Measurements from ENCODE around the gene SH2D4B.

GRCh38 chr10:80532571-80532970 is 5.1 kb upstream of the SH2D4B start:
- no peak for TF ChIP-seq CTCF (conservative IDR thresholded peaks at IDR 0.05; ENCODE audit: low read depth, low read length)
- TF ChIP-seq EZH2 (IDR thresholded peaks at IDR 0.05; ENCODE audit: low read length, unreplicated experiment), result no peak
- no peak for TF ChIP-seq EZH2phosphoT487 (IDR thresholded peaks at IDR 0.05; ENCODE audit: borderline replicate concordance, low read length)

Measured in PC-3 (cell line).